Activated CD4-positive, alpha-beta T cell treated with anti-CD3 and anti-CD28 coated beads, Interleukin-2, amount 50 U/mL, for 24 hours (primary cell): ENCODE results near the gene SAMD4A.

ENCODE experiments used
- DNase-seq, 2 donors: peaks; one replicate each; pipeline ENCODE4 v3.0.0-alpha.2; 2020; ENCODE audit warnings: low read depth in 1 of 2, low spot score in 1 of 2

Gene SAMD4A

DNA sequence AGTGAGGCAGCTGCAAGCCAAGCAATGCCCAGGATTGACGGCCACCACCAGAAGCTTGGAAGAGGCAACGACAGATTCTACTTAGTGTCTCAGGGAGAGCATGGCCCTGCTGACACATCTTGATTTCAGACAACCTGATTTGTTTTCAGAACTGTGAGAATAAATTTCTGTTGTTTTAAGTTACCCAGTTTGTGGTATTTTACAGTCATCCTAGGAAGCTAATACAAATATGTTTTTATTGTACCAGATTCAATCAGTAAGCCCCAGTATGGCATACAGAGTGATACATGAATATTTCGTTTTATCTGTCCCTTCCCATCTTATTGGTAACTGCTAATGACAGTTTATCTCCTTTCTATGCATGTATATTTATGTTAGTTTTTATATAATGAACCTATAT is 62.3 kb downstream of the SAMD4A start:
- no peak for DNase-seq

- DNase-seq = no peak
These were observed 62.9 kb downstream of the SAMD4A start for GRCh38 chr14:54629635-54630360.

- DNase-seq = no peak
These were observed 64.1 kb downstream of the SAMD4A start for GRCh38 chr14:54631016-54631415.

DNA sequence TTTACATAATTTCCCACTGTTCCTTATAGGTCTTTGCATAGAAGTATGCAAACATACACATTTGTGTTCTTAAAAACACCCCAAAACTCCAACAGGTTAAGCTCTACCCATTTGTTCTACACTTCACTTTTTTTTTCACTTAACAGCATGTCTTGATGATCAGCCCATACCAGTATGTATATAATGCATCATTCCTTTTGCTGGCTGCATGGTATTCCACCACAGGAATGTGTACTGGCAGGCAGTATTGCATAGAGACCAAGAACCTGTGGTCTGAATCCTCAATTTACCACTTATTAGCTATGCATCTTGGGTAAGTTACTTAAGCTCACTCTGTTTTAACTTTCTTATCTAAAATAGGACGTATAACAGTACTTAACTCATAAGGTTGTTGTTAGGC is 65.5 kb downstream of the SAMD4A start:
- no peak for DNase-seq

GRCh38 chr14:54633076-54633475 is 66.1 kb downstream of the SAMD4A start:
- DNase-seq = no peak

- no peak for DNase-seq
These were observed 70.6 kb downstream of the SAMD4A start for GRCh38 chr14:54637270-54638134.

GRCh38 chr14:54638135-54638446 is 71.2 kb downstream of the SAMD4A start:
- DNase-seq = no peak

DNA sequence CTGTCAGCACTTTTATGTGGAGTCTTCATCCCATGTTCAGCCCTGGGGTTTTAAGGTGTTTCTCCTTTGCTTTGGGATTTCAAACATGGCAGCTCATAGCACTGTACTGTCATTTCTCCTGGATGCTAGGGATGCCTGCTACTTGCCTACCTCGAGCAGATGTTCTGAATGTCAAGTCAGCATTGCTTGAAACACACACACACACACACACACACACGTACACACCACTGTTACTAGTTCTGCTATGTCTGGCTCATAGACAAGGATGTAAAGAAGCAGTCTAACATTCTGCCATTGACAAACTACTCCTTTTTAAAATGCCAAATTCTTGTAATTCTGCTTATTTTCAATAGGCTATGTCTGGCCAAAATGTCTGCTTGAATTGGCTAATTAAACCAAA is 72.7 kb downstream of the SAMD4A start:
- no peak for DNase-seq

- no peak for DNase-seq
These were observed 73.6 kb downstream of the SAMD4A start for GRCh38 chr14:54640506-54640905.

DNA sequence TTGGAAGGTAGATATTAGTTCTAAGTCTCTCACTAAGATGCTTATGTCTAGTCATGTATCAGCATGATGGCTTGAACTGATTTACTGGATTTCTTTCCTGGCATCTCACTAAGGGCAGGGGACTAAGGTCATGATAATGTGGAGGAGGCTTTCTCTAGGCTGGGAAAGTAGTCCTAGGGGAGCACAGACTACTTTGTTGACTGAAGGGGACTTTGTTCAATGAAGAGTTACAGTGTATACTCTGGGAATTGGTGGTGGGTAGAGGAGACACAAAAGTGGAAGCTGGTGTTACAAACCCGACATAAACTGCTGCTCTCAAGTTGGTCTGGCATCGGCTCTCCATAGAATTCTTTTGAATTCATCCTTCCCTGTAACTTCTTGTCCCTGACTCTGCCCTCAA is 75.2 kb downstream of the SAMD4A start:
- DNase-seq = no peak

DNA sequence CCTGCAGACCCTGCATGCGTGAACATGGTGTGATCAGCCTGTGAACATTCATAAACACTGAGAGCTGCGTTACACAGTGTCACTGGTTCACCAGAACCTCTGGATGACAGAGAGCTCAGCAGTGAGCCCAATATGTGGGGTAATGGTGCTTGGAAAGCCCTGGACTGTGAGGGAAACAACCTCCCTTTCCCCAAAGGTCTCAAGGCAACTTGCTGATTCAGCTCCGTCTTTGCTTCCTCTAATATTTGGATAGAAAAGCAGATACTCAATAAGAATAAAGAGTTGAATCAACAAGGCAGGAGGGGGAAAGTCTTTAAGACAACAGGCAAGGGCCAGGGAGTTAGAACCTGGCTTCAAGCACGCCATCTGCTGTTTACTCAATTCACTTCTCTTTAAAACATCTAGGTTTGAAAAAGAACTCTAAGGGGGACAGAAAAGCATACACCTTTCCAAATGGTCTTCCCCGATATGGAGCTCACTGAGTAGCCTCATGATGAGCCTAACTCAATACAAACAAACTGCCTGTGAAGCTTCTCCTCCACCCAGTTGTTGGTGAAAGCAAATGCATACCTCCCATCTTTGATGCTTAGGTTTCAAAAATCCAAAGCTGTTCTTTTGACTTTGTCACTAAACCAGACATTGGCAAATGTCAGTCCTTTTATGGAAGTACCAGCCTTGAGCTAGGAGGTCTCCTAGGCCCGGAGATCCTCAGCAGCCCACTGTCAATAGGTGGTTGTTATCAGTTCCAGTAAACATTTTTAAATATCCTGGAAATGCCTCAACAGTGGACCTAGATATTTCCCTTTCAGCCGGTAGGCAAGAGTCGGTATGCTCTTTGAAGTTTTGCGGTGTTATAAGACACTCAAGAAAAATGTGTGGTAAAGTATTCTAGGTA is 76.1 kb downstream of the SAMD4A start:
- no peak for DNase-seq

GRCh38 chr14:54643696-54644176 is 76.8 kb downstream of the SAMD4A start:
- no peak for DNase-seq

GRCh38 chr14:54645639-54646038 is 78.7 kb downstream of the SAMD4A start:
- no peak for DNase-seq

DNA sequence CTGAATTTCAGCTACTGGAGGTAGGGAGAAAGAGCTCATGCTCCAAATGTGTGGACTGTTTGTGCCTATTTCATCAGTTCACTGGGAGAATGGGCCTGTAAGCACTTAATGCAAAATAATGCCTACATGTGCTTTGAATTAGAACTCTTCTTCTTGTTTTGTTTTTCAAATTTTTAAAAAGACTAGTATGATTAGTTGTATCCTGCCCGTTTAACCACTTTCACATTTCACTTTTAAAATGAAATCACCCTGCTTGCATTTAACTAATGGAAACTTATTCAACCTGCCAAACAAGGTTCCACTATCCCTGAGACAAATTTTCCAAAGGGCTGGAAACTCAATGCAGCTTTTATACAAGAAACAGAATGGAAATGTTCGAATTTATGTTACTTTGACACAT is 79.7 kb downstream of the SAMD4A start:
- DNase-seq = no peak

GRCh38 chr14:54647378-54647777 is 80.5 kb downstream of the SAMD4A start:
- DNase-seq = no peak

GRCh38 chr14:54649056-54649455 is 82.1 kb downstream of the SAMD4A start:
- DNase-seq = no peak

- no peak for DNase-seq
These were observed 83.5 kb downstream of the SAMD4A start for GRCh38 chr14:54650331-54650958.

DNA sequence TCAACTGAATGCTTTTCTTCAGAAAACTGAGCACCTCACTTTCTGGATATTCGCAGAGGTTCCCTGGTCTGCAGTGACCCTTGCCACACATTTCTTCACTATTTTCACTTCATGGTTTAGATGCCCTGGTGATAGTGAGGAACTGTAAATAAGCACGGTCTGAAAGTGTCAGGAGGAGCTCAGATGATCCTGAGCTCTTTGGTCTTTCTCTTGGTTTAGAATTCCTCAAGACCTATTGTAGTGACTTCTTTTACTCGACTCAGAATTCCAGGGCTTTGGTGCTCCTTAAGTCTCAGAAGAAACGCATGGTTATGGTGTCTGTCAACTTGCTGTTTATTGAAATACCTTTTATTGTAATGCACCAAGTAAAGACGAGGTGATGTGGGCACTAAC is 84.0 kb downstream of the SAMD4A start:
- no peak for DNase-seq

- no peak for DNase-seq
These were observed 84.7 kb downstream of the SAMD4A start for GRCh38 chr14:54651649-54652048.

DNA sequence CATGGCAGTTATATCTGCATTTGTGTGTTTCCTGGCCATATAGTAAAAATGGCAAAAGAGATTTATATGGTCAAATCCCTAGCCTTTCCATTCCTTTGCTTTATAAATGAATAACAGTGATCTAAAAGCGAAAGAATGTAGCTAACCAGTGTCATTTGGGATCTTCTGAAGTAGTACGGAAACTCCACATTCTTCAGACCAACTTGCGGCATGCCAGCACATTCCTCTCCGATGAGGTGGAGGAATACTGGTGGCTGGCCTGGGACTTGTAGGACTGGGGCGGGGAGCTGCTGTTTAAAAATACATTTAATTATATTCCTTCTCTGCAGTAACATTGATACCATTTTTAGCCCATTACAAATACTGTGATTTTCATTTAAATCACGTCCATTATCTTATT is 85.3 kb downstream of the SAMD4A start:
- DNase-seq = no peak

DNA sequence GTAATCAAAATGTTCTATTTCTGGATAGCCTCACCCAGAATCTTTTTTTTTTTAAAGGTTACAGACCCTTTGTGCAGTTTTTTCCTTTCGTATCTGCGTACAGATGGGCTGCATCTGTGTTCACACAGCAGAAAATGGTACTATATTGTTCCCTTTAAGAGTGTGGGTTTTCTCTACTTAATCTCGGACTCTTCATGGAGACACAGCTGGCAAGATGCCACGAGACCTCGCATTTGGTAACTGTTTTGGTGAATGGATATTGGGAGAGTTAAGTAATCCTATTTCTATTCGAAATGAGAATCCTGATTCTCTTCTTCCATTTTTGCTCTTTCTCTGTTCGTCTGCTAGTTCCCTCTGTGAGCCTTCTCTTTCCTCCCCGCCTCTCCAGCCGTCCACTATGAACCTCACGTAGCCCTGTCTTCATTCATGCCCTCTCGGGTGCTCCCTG is 85.7 kb downstream of the SAMD4A start:
- DNase-seq = no peak
